GM21723 (cell line): ENCODE results near the gene FKBP8.

Source experiments
- ATAC-seq: cut with Tn5 transposase; IDR thresholded peaks from one replicate; pipeline ENCODE4 v1.9.1; 2021; ENCODE audit warnings: mild to moderate bottlenecking, moderate library complexity; ENCODE audit not compliant: unreplicated experiment

FKBP8 gene

GRCh38 chr19:18503337-18503970, 39.9 kb downstream of the FKBP8 start:
- ATAC-seq, result no peak

- ATAC-seq, result no peak
Observed at GRCh38 chr19:18502638-18503294, 40.6 kb downstream of the FKBP8 start.

DNA sequence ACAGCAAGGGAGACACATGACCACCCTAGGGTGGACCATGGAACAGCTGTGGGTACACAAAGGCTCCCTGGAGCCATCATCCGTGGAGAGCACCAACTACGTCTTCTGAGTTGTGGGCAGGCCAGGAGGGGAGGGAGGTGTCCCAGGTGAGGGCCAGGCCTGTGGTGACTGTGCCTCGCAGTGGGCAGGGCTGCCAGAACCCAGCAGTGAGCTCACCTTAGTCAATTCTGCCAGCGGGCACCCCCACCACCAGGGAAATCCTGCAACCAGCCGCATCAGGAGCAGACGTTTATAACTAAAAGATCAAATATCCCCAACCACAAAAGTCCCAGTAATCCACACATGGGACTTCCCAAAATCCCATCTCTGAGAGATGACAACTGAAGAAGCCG, 41.1 kb downstream of the FKBP8 start:
- ATAC-seq, result no peak

DNA sequence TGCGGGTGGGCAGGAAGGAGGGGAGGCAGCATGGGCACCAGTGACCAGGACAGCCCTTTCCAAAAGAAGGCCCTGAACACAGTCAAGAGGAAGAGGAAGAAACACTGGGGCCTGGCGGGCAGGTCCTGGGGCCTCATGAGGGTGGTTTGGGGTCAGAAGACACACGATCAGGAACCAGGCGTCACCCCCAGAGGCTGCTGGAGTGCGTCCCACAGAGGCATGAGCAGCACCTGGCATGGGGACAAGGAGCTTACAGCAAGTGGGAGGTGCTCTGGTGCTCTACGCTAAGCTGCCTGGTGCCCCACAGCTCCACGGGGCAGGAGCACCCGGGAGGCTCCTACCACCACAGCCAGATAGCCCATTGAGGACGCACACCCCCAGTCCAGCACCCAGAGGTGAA, 41.5 kb downstream of the FKBP8 start:
- ATAC-seq, result no peak

GRCh38 chr19:18501351-18501750, 42.0 kb downstream of the FKBP8 start:
- ATAC-seq, result no peak

GRCh38 chr19:18500799-18501198, 42.6 kb downstream of the FKBP8 start:
- ATAC-seq, result no peak

DNA sequence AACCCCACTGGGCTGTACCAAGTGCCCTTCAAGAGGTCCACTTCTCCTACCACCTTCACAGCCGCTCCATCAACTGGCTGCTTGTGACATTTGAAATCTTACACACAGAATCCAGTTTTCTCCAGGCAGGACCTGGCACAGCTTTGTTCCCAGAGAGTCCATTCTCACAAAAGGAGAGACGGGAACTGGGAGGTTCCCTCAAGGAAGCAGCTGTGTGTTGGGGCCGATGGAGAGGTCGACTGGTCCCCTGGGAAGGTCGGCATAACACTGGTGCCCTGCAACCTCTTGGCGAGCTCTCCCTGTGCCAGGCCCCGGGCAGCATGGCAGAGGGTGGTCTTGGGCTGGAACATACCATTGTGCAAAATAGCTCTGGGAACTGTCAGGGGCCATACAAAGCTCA, 43.0 kb downstream of the FKBP8 start:
- no peak for ATAC-seq

GRCh38 chr19:18499055-18499775, 44.2 kb downstream of the FKBP8 start:
- no peak for ATAC-seq

DNA sequence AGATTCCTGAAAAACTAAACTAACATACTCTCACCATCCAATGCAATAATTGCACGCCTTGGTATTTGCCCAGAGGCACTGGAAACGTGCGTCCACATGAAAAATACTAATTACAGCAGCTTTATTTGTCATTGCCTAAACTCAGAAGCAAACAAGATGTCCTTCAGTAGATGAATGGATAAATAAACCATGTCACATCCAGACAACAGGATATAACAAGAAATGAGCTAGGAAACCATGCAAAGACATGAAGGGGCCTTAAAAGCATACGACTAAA, 46.5 kb downstream of the FKBP8 start:
- no peak for ATAC-seq

- ATAC-seq, result no peak
Observed at GRCh38 chr19:18496167-18496979, 47.0 kb downstream of the FKBP8 start.

GRCh38 chr19:18495204-18495911, 48.0 kb downstream of the FKBP8 start:
- no peak for ATAC-seq

DNA sequence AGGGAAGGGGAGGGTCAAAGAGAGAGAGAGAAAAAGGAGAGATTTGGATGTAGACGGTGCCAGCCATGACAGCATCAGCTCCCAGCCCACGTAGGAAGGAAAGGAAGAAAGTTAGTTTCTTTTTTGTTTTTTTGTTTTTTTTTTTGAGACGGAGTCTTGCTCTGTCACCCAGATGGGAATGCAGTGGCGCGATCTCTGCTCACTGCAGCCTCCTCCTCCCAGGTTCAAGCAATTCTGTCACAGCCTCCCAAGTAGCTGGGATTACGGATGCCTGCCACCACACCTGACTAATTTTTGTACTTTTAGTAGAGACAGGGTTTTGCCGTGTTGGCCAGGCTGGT, 49.1 kb downstream of the FKBP8 start:
- no peak for ATAC-seq

GRCh38 chr19:18493440-18494266, 49.7 kb downstream of the FKBP8 start:
- no peak for ATAC-seq

- no peak for ATAC-seq
Observed at GRCh38 chr19:18491995-18492953, 51.1 kb downstream of the FKBP8 start.

GRCh38 chr19:18490728-18491127, 52.6 kb downstream of the FKBP8 start:
- ATAC-seq, result no peak

- no peak for ATAC-seq
Observed at GRCh38 chr19:18489627-18490184, 53.7 kb downstream of the FKBP8 start.

DNA sequence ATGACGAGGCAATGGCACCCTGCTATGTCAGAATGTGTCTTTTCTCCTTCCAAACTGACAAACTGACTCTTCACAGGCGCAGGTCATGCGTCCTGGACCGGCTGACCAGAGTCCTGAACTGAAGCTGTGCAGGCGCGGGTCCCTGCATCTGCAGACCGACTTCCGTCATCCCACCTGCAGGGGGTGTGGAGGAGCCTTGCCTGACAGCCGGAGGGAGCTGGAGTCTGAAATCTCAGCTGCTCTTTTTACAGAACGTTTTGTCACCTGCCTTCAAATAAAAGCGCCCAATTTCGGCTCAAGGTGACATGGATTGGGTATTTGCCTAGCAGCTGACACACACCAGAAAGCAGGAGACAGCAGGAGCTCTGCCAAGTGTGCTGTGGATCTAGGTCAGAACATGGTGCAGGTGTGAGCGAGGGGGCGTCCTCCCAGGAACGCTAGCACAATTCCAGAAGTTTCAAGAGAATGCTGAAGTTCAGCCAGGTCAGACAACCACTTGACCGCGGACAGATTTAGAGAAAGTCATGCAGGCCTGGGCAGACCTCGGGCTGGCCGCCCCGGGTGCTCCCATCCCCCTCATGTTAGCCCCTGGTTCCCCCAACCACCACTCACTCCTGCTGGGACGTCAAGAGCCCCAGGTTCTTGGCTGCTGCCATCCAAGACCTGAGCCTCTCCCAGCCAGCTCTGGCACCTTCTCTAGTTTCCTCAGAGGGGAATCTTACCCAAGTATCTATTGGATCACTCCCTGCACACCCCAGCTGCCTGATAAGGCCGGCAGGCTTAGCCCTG, 54.3 kb downstream of the FKBP8 start:
- no peak for ATAC-seq

DNA sequence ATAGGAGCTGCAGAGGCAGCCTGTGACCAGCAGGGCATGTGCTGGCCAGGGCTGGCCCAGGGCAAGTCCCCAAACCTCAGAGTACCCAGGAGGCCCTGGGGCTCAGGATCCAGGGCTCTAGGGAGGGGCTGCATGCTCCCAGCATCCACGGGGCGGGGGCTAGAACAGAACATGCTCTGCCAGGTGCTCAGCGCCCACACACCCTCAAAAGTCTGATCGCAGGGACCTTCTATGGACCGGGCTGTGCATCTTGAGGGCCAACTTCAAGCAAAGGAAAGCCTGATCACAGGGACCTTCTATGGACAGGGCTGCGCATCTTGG, 55.0 kb downstream of the FKBP8 start:
- no peak for ATAC-seq
